ENCODE measurements around the gene PPP1CA.

- TF ChIP-seq GABPA (IDR thresholded peaks at IDR 0.05; ENCODE audit: low read depth) (no peak), CTCF (IDR thresholded peaks at IDR 0.05; ENCODE audit: insufficient read depth, low read length) (no peak), POLR2AphosphoS5 (IDR thresholded peaks at IDR 0.05; ENCODE audit: low read depth) (no peak), SPI1 (IDR thresholded peaks at IDR 0.05; ENCODE audit: borderline replicate concordance, low read depth) (no peak)
Observed at GRCh38 chr11:67355794-67356386, 45.8 kb downstream of the PPP1CA start.
